Activated T-helper 9 cell treated with anti-CD3 and anti-CD28 coated beads, Interleukin-2, amount 50 U/mL, for 16 hours (primary cell): ENCODE measurements around the gene EVI5L.

ENCODE experiments used
- DNase-seq: peaks from one replicate; pipeline ENCODE4 v3.0.0-alpha.2; 2020; ENCODE audit warnings: low read depth

The EVI5L gene

GRCh38 chr19:7898967-7899366, 68.9 kb downstream of the EVI5L start:
- no peak for DNase-seq

- DNase-seq: no peak
These were observed 69.8 kb downstream of the EVI5L start for GRCh38 chr19:7899751-7900378.

DNA sequence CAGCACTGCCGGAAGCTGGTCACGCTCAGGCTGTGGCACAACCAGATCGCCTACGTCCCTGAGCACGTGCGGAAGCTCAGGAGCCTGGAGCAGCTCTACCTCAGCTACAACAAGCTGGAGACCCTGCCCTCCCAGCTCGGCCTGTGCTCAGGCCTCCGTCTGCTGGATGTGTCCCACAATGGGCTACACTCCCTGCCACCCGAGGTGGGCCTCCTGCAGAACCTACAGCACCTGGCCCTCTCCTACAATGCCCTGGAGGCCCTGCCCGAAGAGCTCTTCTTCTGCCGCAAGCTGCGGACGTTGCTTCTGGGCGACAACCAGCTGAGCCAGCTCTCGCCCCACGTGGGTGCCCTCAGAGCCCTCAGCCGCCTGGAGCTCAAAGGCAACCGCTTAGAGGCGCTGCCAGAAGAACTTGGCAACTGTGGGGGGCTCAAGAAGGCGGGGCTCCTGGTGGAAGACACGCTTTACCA, 70.4 kb downstream of the EVI5L start:
- no peak for DNase-seq

DNA sequence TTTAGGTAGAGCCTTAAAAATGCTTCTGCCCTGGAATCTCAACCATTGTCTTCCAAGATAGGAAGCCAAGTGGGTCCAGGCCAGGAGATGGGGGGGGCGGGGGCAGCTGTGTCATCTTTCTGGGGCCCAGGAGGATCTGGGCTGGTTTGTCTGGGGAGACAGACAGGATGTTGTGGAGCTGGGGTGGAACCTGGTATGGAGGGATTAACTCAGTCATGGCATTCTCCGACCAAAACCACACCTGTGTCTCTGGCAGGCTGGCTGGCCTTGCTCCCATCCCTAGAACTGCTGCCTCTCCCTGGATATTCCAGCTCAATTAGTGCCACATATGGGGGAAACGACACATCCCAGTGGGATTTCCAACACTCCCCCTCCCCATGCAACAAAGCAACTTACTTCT, 70.9 kb downstream of the EVI5L start:
- DNase-seq: no peak

GRCh38 chr19:7901337-7901736, 71.3 kb downstream of the EVI5L start:
- no peak for DNase-seq

- no peak for DNase-seq
These were observed 72.8 kb downstream of the EVI5L start for GRCh38 chr19:7902796-7903243.

- DNase-seq: peak; percentile 100
These were observed 73.4 kb downstream of the EVI5L start, which contains the start of gene MAP2K7 for GRCh38 chr19:7903244-7904073. Gene MAP2K7, plus strand, starts transcription at chr19:7903877. Its CDS starts 68 bp downstream, at chr19:7903945.

DNA sequence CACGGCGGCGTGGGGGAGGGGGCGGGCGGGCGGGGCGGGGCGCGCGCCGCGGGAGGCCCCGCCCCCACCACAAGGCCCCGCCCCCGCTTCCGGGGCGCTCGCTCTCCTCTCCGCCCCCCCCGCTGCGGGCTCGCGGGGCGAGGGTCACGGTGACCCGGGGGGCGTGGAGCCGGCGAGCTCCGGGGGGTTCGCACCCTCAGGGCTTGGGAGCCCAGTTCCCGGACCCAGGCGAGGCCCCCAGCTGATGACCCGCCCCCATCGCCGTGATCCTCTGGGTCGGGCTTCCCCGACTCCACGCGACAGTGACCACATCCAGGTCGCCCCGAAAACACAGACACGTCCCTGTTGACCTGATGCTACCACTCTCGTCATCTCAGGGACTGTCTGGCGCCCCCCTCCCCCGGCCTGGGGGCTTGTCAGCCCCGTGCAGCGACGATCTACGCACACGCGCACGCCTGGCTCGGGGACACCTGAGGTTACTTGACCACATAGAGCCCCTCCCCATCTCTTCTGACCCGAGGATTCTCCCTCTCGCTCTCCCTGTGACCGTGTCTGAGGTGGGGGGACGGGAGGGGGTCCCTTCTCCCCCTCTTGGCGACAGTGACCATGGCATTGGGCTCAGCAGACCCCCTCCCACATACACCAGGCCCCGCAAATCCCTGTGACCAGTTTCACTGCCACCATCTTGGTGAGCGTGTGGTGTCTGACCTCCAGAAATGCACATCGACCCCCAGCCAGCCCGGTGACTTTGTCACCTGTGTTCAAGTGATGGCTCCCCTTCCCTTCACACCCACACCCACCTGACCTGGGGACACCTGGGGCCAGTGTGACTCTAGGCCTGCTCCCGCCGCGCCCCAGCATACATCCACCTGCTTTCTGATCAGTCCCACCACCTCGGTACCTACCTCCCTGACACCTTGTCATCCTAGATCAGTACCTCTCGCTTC, 74.3 kb downstream of the EVI5L start:
- peak; percentile 46 for DNase-seq

DNA sequence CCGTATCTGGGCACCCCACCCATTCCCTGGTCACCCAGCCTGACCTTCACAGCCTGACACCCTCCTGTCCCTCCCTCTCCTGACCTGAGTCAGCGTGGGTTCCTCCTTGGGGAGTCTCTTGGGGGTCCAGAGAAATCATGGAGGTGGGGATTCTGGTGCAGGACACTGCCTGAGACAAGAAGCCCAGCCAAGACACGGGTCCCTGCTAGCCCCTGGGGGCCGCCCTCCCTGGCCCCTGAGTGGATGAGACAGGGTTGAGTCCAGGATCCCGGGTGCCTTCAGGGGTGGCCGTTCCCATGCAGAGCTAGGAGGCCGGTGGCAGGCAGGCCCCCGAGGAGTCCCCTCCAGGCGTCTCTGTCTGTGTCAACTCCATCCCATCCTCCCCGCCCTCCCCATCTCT, 75.2 kb downstream of the EVI5L start:
- DNase-seq: no peak

DNA sequence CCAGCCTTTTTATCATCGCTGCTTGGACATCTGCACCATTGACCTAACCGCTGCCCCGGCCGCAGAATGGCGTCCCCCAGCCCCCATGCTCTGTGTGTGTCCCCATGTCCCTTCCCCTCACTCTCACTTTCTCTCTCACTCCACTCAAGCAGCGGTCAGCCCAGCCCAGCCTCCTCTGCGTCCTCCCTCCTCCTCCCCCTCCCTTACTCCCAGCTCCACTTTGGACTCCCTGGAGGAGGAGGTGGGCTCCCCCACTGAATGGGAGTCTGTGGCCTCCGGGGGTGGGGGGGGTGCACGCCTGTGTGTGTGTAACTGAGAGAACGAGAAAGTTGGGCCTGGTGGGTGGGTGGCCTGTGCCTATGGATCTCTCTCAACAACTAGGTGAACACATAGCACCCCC, 75.8 kb downstream of the EVI5L start:
- no peak for DNase-seq

DNA sequence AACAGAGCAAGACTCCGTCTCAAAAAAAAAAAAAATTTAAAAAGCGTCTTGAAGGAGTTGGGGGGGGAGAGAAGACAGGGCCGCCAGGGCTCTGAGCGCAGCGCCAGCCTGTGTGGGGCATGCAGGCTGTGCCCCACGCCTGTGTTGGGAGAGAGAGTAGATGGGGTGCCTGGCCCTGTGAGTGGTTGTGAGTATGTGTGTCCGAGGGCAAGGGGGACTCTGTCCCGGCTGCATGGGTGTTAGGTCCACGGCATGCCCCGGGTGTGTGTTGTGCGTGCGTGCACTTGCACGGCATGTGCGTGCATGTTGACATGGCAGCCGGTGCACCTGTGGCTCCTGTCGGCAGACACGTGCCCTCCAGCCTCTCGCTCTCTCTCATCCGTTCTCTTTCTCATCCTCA, 77.1 kb downstream of the EVI5L start:
- no peak for DNase-seq

DNA sequence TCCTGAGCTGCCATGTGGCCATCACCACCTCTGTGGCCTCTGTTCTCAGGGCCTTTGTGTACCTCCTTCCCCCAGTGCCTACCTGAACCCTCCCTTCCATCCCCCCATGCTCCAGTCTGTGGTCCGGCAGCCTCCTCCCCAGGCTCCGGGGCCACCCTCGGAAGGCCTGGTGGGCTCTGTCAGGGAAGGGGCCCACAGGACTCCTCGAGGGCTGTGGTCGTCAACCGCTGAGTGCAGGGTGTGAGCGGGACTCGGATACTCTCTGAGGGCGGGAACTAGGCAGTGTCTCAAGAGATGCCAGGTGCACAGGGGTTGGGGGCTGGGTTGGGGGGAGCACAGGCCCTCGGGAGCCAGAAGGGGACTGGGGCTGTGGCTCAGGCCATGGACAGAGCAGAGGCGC, 77.5 kb downstream of the EVI5L start:
- no peak for DNase-seq

DNA sequence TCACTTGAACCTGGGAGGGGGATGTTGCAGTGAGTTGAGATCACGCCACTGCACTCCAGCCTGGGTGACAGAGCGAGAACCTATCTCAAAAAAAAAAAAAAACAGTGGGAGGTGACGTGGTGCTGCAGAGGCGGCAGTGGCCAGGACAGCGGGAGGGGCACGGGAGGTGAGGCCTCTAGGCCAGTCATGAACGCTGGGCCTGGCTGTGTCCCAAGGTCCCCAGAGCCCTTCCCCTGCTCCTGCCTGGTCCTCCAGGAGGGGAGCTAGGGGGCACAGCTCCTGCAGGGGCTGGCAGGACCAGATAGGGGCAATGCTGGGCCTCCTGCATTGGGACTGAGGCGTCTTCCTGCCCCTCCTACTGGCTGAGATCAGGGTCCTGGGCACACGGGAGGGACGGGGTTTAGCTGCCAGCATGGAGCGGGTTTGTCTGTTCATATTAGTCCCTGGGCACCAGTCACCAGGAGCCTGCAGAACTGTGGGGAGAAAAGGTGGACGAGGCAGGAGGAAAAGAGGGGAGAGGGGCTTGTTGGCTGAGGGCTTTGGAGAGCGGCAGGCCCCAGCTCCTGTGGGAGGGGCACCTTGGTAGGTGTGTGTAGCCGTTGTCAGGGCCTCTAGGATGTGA, 78.2 kb downstream of the EVI5L start:
- no peak for DNase-seq

GRCh38 chr19:7908742-7909461, 78.9 kb downstream of the EVI5L start:
- no peak for DNase-seq

- DNase-seq: no peak
These were observed 79.6 kb downstream of the EVI5L start for GRCh38 chr19:7909471-7910067.

GRCh38 chr19:7910321-7911161, 80.5 kb downstream of the EVI5L start:
- DNase-seq: no peak

DNA sequence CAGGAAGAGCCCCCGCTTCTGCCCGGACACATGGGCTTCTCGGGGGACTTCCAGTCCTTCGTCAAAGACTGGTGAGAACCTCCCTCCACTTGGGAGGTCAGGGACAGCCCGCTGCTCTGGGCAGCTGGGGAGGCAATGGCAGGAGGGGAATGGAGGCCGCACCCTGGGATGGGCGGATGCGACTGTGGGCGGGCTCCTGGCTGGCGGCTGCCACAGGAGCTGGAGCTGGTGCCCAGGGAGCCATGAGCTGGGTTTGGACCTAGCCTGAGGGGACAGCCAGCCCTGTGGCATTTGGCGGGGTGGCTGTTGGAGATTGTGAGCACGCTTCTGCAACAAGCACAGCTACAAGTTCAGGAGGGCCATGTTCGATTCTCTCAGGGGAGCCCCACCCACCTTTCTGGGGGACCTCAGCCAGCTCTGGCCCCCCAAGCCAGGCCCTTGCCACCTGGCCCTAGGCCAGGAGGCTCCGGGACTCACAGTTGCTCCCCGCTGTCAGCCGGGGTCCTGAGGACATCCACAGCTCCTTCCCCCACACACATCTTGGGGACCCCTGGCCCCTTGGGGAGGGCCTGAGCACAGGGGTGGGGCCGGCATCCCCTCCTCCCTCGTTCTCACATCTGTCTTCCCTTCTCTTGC, 81.6 kb downstream of the EVI5L start:
- no peak for DNase-seq

DNA sequence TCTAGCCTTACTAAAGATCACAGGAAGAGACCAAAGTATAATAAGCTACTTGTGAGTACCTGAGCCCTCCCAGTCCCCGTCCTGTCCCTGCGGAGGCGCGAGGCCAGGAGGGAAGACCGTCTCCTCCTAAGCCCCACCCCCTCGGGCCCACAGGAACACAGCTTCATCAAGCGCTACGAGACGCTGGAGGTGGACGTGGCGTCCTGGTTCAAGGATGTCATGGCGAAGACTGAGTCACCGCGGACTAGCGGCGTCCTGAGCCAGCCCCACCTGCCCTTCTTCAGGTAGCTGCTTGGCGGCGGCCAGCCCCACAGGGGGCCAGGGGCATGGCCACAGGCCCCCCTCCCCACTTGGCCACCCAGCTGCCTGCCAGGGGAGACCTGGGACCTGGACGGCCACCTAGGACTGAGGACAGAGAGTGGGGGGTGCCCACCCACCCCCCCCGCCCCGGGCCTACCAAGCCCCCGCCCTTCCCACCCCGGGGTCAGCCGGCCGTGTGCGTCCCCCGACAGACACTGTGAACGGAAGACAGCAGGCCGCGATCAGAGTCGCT, 82.2 kb downstream of the EVI5L start:
- DNase-seq: no peak
